PC-3 (cell line): Measurements from ENCODE around the gene OSBPL1A. TPM values are rescaled to one million over a fixed set of nuclear protein-coding genes. Genes with fewer than 3 reads are reported as not detected.

Experiments used
- ATAC-seq: fragments of 200-7000 bp; cut with Tn5 transposase; 2 replicates; pipeline ENCODE4 v1.9.1; 2020; ENCODE audit warnings: mild to moderate bottlenecking, moderate library complexity
- BruUV-seq: library from RNA; stranded (reverse); fragments of 400-500 nt; replicated peaks from 2 replicates; lab custom pipeline; 2021; lab: Mats Ljungman, UMichigan
- CTCF ChIA-PET: fragments of 300-600 bp; sonication (Branson Sonifier 250); formaldehyde crosslinking; loops from one replicate; lab custom pipeline; 2022; ENCODE audit warnings: antibody characterized with exemption; lab: Charles Lee
- POLR2A ChIA-PET: fragments of 300-600 bp; sonication (Branson Sonifier 250); formaldehyde crosslinking; loops from one replicate; lab custom pipeline; 2022; ENCODE audit warnings: antibody characterized with exemption; ENCODE audit not compliant: unreplicated experiment; lab: Charles Lee
- DNase-seq: peaks from one replicate; pipeline ENCODE4 v3.0.0-alpha.2; 2015
- H2AFZ ChIP-seq: fragments of 300-600 bp; sonication (generic); 2 replicates; pipeline ENCODE4 v1.6.0; 2016; ENCODE audit warnings: antibody characterized with exemption, low read length
- H3F3A ChIP-seq: fragments of 300-600 bp; sonication (generic); one replicate; pipeline ENCODE4 v1.6.0; 2017; ENCODE audit warnings: antibody characterized with exemption, low read length, control low read depth, mild to moderate bottlenecking; ENCODE audit not compliant: unreplicated experiment
- H3K27ac ChIP-seq: fragments of 300-600 bp; sonication (generic); 2 replicates; pipeline ENCODE4 v1.5.1; 2016; ENCODE audit warnings: mild to moderate bottlenecking, low read length
- H3K27me3 ChIP-seq: fragments of 300-600 bp; sonication (generic); 2 replicates; pipeline ENCODE4 v1.6.1; 2016; ENCODE audit warnings: low read length, mixed read lengths
- H3K36me3 ChIP-seq: fragments of 300-600 bp; sonication (generic); 2 replicates; pipeline ENCODE4 v1.6.1; 2016; ENCODE audit warnings: low read depth, mixed run types, low read length, mixed read lengths
- H3K4me1 ChIP-seq: fragments of 300-600 bp; sonication (generic); 2 replicates; pipeline ENCODE4 v1.5.1; 2016; ENCODE audit warnings: low read length; ENCODE audit not compliant: insufficient read depth
- H3K4me2 ChIP-seq: fragments of 300-600 bp; sonication (generic); 2 replicates; pipeline ENCODE4 v1.6.0; 2016; ENCODE audit warnings: low read length
- H3K4me3 ChIP-seq: fragments of 300-600 bp; sonication (generic); 2 replicates; pipeline ENCODE4 v1.5.1; 2016; ENCODE audit warnings: mild to moderate bottlenecking, low read length, mixed read lengths
- H3K79me2 ChIP-seq: fragments of 300-600 bp; sonication (generic); 2 replicates; pipeline ENCODE4 v1.6.1; 2017; ENCODE audit warnings: low read length, mixed read lengths
- H3K9ac ChIP-seq: fragments of 300-600 bp; sonication (generic); 2 replicates; pipeline ENCODE4 v1.6.0; 2016; ENCODE audit warnings: mild to moderate bottlenecking, low read length
- H3K9me2 ChIP-seq: fragments of 300-600 bp; sonication (generic); replicated peaks from 2 replicates; pipeline ENCODE4 v1.6.1; 2016; ENCODE audit warnings: mixed run types, low read length, mixed read lengths
- H3K9me3 ChIP-seq: fragments of 300-600 bp; sonication (generic); 2 replicates; pipeline ENCODE4 v1.6.1; 2016; ENCODE audit warnings: low read length, mixed read lengths
- H4K20me1 ChIP-seq: fragments of 300-600 bp; sonication (generic); 2 replicates; pipeline ENCODE4 v1.6.1; 2016; ENCODE audit warnings: low read length, mixed read lengths
- EZH2 ChIP-seq: fragments of 300-600 bp; sonication (generic); IDR thresholded peaks from one replicate; pipeline ENCODE4 v1.6.1; 2017; ENCODE audit warnings: antibody characterized with exemption, mild to moderate bottlenecking, low read length; ENCODE audit not compliant: unreplicated experiment
- EZH2phosphoT487 ChIP-seq: fragments of 300-600 bp; sonication (generic); IDR thresholded peaks from 2 replicates; pipeline ENCODE4 v1.6.1; 2018; ENCODE audit warnings: mild to moderate bottlenecking, antibody characterized with exemption, low read length, borderline replicate concordance
- intact Hi-C: fragments of 100-400 bp; cut with micrococcal nuclease; formaldehyde crosslinking; loops from 2 replicates; pipeline ENCODE4 v1.9.0; 2023
- total RNA-seq: library from RNA; depleted of rRNA; stranded (reverse); fragments of >200 nt; gene quantifications from 2 replicates; pipeline ENCODE4 v1.2.3, GENCODE V29; 2014
- TF ChIP-seq, protein P1 (sequence below): fragments of 300-600 bp; sonication (generic); conservative IDR thresholded peaks from 2 replicates; pipeline ENCODE4 v1.5.1; 2017; ENCODE audit warnings: antibody characterized with exemption, low read depth, mild to moderate bottlenecking, low read length

Gene OSBPL1A
- total RNA-seq, 1 experiment from 2014 or later: 39.7 TPM

DNA sequence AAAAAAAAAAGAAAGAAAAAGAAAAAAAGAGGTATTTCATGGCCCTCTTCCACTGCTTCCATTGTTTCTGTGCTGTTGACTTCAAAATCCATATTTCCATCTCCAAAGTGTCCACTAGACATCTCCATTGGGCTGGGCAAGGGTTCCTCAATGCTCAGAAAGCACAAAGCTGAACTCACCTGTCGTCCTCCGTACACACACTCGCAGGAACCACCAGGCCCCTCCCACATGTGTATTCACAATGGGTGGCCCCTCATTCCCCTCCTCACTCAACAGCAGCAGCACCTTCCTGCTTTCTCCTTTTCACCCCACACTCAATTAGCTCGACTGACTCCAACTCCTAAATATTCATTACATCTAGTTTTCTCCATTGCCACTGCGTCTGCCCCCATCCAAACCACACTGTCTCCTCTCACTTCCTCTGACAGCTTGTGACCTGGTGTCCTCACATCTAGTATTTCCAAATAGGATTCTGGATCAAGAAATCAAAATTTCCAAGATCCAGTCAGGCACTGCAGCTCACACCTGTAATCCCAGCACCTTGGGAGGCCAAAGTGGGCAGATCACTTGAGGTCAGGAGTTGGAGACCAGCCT, 25.2 kb downstream of the OSBPL1A start:
- H3K9ac ChIP-seq: no peak overlapping the region
- DNase-seq: no peak
- no peaks in the 10 kb centered on the region; the same call in 1 of the 2 replicates for H4K20me1 ChIP-seq
- H3K4me1 ChIP-seq: peaks cover 11% of the 10 kb centered on the region
- no peaks in the 10 kb centered on the region for H3K79me2 ChIP-seq
- no peaks in the 10 kb centered on the region for H3K27me3 ChIP-seq
- no peaks in the 10 kb centered on the region for H3F3A ChIP-seq
- TF ChIP-seq, protein P1, sequence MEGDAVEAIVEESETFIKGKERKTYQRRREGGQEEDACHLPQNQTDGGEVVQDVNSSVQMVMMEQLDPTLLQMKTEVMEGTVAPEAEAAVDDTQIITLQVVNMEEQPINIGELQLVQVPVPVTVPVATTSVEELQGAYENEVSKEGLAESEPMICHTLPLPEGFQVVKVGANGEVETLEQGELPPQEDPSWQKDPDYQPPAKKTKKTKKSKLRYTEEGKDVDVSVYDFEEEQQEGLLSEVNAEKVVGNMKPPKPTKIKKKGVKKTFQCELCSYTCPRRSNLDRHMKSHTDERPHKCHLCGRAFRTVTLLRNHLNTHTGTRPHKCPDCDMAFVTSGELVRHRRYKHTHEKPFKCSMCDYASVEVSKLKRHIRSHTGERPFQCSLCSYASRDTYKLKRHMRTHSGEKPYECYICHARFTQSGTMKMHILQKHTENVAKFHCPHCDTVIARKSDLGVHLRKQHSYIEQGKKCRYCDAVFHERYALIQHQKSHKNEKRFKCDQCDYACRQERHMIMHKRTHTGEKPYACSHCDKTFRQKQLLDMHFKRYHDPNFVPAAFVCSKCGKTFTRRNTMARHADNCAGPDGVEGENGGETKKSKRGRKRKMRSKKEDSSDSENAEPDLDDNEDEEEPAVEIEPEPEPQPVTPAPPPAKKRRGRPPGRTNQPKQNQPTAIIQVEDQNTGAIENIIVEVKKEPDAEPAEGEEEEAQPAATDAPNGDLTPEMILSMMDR: no peak
- TF ChIP-seq EZH2phosphoT487: no peak
- TF ChIP-seq EZH2: no peak
- no peaks in the 10 kb centered on the region for H3K9me3 ChIP-seq
- H3K4me2 ChIP-seq: no peak overlapping the region
- ATAC-seq: no peak
- ChIA-PET CTCF (no interaction called here), POLR2A (no interaction called here)
- BruUV-seq: no TSS peak
- no peak overlapping the region for H3K4me3 ChIP-seq
- H3K27ac ChIP-seq: no peak overlapping the region
- no peak overlapping the region for H2AFZ ChIP-seq
- intact Hi-C loops: no loop called here
- H3K9me2 ChIP-seq: no peaks in the 10 kb centered on the region
- no peaks in the 10 kb centered on the region for H3K36me3 ChIP-seq

DNA sequence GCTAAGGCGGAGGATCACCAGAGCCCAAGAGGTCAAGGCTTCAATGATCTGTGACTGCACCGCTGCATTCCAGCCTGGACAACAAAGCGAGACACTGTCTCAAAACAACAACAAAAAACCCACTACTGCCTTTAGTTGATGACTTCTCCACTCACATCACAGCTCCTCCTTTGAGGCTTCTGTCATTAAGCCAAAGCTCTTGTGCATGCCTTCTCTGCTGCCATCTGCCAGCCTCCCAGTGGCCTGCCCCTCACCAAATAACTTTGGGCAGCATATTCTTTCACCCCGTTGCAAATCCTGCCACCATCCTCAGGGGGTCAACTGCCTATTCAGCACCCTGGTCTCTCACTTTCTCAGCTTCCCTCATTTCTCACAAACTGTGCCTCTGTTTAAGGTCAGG, 27.5 kb downstream of the OSBPL1A start:
- H3K4me1 ChIP-seq: peaks cover 11% of the 10 kb centered on the region
- no peaks in the 10 kb centered on the region for H3K9me3 ChIP-seq
- no TSS peak for BruUV-seq
- H3K36me3 ChIP-seq: no peaks in the 10 kb centered on the region
- no peaks in the 10 kb centered on the region for H3K9me2 ChIP-seq
- no peaks in the 10 kb centered on the region for H3F3A ChIP-seq
- H4K20me1 ChIP-seq: no peaks in the 10 kb centered on the region; the same call in 1 of the 2 replicates
- intact Hi-C loops: no loop called here
- H3K9ac ChIP-seq: no peak overlapping the region
- no peaks in the 10 kb centered on the region for H3K27me3 ChIP-seq
- DNase-seq (no peak), ATAC-seq (no peak)
- TF ChIP-seq EZH2phosphoT487 (no peak), EZH2 (no peak)
- TF ChIP-seq, protein P1: no peak
- POLR2A ChIA-PET: interaction anchor here (0.6 kb wide), 1 partner anchor 9 kb away, joined by 4 read pairs; no protein-coding TSS in a partner anchor
- H3K4me2 ChIP-seq: no peak overlapping the region
- no peak overlapping the region for H3K27ac ChIP-seq
- CTCF ChIA-PET: no interaction called here
- no peak overlapping the region for H2AFZ ChIP-seq
- H3K79me2 ChIP-seq: no peaks in the 10 kb centered on the region
- H3K4me3 ChIP-seq: no peak overlapping the region

DNA sequence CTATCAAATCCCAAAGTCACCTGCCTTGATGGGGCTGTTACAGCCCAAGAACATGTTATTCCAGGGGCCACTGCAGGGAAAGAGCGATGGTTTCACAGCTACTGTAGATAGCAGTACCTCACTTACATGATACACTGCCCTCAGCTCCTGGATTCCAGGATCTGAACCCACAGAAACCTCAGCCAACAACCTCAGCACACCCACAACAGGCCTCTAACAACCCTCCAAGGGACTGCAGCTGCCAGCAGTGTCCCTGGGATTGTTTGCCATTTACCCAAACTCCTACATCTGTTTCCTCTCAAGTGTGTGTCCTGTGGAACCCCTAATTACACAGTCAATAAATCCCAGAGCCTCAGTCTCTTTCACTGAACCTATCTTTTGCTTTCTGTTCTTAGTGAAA, 28.2 kb downstream of the OSBPL1A start:
- intact Hi-C loops: no loop called here
- H3K4me1 ChIP-seq: peaks cover 11% of the 10 kb centered on the region
- H3K9me3 ChIP-seq: no peaks in the 10 kb centered on the region
- H3K27me3 ChIP-seq: no peaks in the 10 kb centered on the region
- POLR2A ChIA-PET: no interaction called here
- H3K36me3 ChIP-seq: no peaks in the 10 kb centered on the region
- H3K4me3 ChIP-seq: no peak overlapping the region
- no peaks in the 10 kb centered on the region; the same call in 1 of the 2 replicates for H4K20me1 ChIP-seq
- CTCF ChIA-PET: interaction anchor here (0.8 kb wide), 1 partner anchor 10 kb away, joined by 4 read pairs; no protein-coding TSS in a partner anchor
- no peaks in the 10 kb centered on the region for H3K9me2 ChIP-seq
- no peak overlapping the region for H3K9ac ChIP-seq
- no TSS peak for BruUV-seq
- DNase-seq (no peak), ATAC-seq (no peak)
- no peak overlapping the region for H3K4me2 ChIP-seq
- no peak overlapping the region for H2AFZ ChIP-seq
- no peaks in the 10 kb centered on the region for H3K79me2 ChIP-seq
- no peaks in the 10 kb centered on the region for H3F3A ChIP-seq
- no peak for TF ChIP-seq EZH2
- TF ChIP-seq, protein P1: no peak
- no peak for TF ChIP-seq EZH2phosphoT487
- no peak overlapping the region for H3K27ac ChIP-seq
